ENCODE data around the gene CELSR1.

The CELSR1 gene

GRCh38 chr22:46392137-46392844, 145.1 kb downstream of the CELSR1 start:
- no peak for DNase-seq

DNA sequence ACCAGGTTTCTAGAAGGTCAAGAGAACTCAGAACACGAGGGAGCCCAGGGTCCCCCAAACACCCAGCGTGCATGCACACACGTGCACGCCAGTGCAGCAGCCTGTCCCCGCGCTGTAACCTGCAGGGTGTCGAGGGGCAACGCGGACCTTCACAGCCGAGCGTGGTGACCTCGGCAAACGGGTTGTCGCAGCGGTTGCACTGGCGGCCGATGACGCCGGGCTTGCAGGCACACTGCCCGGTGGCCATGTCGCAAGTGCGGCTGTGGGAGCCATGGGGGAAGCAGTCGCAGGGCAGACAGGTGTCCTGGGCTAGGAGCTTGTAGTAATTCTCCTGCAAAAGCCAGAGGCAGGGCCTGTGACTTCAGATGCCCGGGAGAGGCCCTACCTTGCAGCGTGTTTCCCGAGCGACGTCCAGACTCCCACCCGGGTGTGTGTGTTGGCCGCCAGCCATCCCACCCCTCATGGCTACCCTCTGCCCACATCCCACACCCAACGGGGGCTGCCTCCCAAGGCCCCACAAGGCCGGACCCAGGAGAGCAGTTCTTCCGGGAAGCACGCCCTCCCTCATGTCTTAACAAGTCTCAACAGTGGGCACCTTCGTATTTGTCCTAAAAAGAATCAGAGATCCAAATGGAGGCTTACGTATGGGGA, 145.8 kb downstream of the CELSR1 start:
- DNase-seq = no peak

GRCh38 chr22:46390652-46391301, 146.6 kb downstream of the CELSR1 start:
- DNase-seq = no peak

DNA sequence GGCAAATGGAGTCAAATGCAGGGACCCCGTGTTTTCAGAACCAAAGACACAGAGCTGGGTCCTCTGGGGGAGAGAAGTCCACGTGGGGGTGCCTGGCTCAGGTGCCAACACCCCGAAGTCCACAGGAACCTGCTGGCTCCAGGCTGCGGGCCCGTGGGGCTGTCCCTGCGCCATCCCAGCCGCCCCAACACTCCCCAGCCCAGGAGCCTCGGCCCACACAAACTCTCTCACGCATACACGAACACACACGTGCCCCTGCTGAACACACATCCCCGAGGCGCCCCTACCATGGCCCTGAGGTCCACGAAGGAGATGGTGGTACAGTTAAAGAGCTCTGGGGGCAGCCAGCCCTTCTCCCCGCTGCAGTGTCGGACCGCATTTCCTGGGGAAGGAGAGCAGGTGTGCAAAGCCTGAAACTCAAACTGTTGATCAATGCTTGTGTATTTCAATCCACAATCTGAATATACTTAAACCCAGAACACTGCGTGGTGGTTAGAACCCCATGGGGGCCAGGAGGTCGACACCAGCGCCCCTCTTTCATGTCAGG, 147.2 kb downstream of the CELSR1 start:
- no peak for DNase-seq

- no peak for DNase-seq
Measured at GRCh38 chr22:46389081-46389480, 148.3 kb downstream of the CELSR1 start.

GRCh38 chr22:46388647-46389046, 148.8 kb downstream of the CELSR1 start:
- no peak for DNase-seq

- DNase-seq = no peak
Measured at GRCh38 chr22:46387748-46388147, 149.7 kb downstream of the CELSR1 start.

DNA sequence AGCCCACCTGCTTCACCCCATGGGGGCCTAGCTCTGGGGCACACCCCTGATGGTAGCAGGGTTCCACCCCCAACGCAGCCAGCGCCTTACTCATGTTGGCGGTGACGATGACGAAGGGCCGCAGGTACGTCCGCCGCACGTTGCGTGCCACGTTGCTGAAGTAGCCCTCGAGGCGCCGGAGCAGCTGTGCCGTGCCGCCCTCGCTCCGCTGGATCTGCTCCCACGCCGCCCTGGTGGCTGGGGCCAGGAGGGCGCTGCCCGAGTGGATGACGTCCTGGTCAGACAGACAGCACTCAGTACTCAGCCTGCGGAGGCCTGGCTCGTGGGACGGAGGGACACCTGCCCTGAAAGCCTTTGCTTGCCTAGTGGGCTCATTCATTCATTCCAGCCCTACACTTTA, 151.1 kb downstream of the CELSR1 start:
- no peak for DNase-seq

GRCh38 chr22:46382524-46382923, 154.9 kb downstream of the CELSR1 start:
- DNase-seq = no peak

- DNase-seq = no peak
Measured at GRCh38 chr22:46381731-46382130, 155.7 kb downstream of the CELSR1 start.

- no peak for DNase-seq
Measured at GRCh38 chr22:46381142-46381541, 156.3 kb downstream of the CELSR1 start.

- DNase-seq = no peak
Measured at GRCh38 chr22:46380581-46380980, 156.8 kb downstream of the CELSR1 start.

GRCh38 chr22:46380069-46380468, 157.4 kb downstream of the CELSR1 start:
- no peak for DNase-seq

- DNase-seq = no peak
Measured at GRCh38 chr22:46379066-46379930, 158.1 kb downstream of the CELSR1 start.

- no peak for DNase-seq
Measured at GRCh38 chr22:46378426-46379065, 158.9 kb downstream of the CELSR1 start.

DNA sequence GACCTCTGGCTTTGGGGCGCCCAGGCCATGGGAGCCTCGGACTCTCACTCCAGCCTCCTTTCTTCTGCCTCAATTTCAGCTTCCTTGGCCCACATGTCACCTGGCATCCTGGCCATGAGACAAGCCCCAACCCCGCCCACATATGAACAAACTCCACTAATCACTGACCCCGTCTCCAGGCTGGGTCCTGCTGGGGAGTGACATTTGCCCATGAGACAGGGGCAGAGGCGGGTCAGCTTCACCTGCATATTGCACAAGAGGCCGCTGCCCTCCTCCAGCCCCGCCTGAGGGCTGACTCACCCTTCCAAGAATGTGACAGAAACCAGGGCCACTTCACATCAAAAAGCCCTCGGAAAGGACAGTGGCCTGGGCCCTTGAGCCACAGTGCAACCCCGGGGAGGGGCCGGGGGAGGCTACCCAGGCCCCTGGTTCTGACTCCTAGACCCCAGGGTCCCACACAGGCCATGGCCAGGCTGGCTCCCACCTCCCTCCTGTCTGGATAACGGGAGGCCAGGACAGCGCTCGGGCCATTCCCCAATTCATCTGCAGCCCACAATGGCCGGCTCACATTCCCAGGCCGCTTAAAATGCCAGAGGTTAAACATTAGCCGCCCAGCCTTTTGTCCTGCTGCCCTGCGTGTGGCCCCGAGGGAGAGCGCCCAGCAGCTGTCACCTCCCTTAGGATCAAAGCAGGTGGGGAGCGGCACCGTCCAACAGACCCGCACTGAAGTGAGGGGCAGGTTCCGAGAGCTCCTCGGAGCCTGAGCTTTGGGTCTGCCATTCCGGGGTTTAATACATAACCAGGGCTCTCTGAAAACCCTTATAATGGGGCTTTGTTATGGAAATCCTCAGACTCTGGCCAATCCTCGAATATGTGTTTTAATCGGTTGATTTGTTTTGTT, 159.6 kb downstream of the CELSR1 start:
- DNase-seq = no peak

DNA sequence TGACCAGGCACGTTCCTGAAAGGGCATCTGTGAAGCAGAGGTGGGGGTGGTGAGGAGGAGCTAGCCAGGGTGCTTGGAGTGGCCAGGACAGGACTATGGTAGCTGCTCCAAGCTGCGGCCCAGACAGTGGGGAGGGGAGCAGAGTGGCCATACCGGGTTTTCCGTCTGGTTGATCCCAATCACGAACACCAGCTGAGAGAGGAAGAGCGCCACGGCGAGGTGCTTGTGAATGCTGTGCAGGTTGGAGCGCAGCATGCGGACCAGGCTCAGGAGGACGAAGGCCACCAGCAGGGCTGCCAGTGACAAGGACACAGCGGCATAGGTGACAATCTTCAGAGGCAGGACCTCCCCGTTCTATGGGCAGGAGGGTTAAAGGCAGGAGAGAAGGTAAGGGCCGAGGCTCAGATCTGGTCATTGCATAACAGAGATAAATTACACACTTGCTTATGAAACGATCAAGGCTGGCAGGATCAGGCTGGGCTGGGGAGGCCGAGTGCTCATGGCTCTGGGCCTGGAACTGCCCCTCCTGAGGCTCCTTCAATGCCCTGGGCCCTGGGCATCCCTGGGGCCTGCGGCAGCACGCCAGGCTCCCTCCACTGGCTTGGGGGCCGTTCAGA, 160.4 kb downstream of the CELSR1 start:
- no peak for DNase-seq

GRCh38 chr22:46376111-46376510, 161.3 kb downstream of the CELSR1 start:
- no peak for DNase-seq

- DNase-seq = no peak
Measured at GRCh38 chr22:46374663-46375474, 162.6 kb downstream of the CELSR1 start.

Measured in activated CD8-positive, alpha-beta memory T cell treated with anti-CD3 and anti-CD28 coated beads, Interleukin-2, amount 50 U/mL, for 4 hours (primary cell).